Neutrophil (primary cell): ENCODE results near the gene SMAD1.
"Not testable (repeated sequence)": the region's sequence is repeated elsewhere in the genome, so short reads cannot be mapped to it uniquely, and the experiment has no call there.

Experiments used
- H3K27ac ChIP-seq: fragments of 200-600 bp; sonication (generic); 2 replicates; pipeline ENCODE4 v1.5.1; 2016; ENCODE audit warnings: mild to moderate bottlenecking, moderate library complexity
- H3K27me3 ChIP-seq: fragments of 200-600 bp; sonication (generic); 2 replicates; pipeline ENCODE4 v1.6.0; 2016; ENCODE audit warnings: mild to moderate bottlenecking
- H3K36me3 ChIP-seq: fragments of 200-600 bp; sonication (generic); 2 replicates; pipeline ENCODE4 v1.5.1; 2017
- H3K4me1 ChIP-seq, 2 experiments: fragments of 200-600 bp in 1 of 2; sonication (generic) in 1 of 2; 1 replicate in 1 of 2; 2 replicates in 1 of 2; pipeline versions ENCODE4 v1.5.1 to v1.6.1; 2013 to 2016; ENCODE audit warnings: low read depth in 1 of 2, low read length in 1 of 2, mild to moderate bottlenecking in 1 of 2, moderate library complexity in 1 of 2; ENCODE audit not compliant: control insufficient read depth in 1 of 2, insufficient read depth in 1 of 2
- H3K4me3 ChIP-seq, 2 experiments: fragments of 200-600 bp in 1 of 2; sonication (generic) in 1 of 2; 1 replicate in 1 of 2; 2 replicates in 1 of 2; pipeline ENCODE4 v1.5.1; 2013 to 2016; ENCODE audit warnings: low read depth in 1 of 2, low read length in 1 of 2, mild to moderate bottlenecking in 1 of 2, moderate library complexity in 1 of 2
- H3K9me3 ChIP-seq: fragments of 200-600 bp; sonication (generic); 2 replicates; pipeline ENCODE4 v1.5.1; 2016
- CTCF ChIP-seq: fragments of 200-600 bp; sonication (generic); IDR thresholded peaks from 2 replicates; pipeline ENCODE4 v1.5.1; 2016; ENCODE audit warnings: antibody characterized with exemption

The SMAD1 gene

GRCh38 chr4:145566086-145566708 is 84.5 kb downstream of the SMAD1 start:
- Histone ChIP-seq H3K27ac (no peak overlapping the region), H3K9me3 (no peaks in the 10 kb centered on the region), H3K4me1 (no peaks in the 10 kb centered on the region), H3K36me3 (no peaks in the 10 kb centered on the region), H3K27me3 (no peaks in the 10 kb centered on the region), H3K4me3 (no peak overlapping the region)
- TF ChIP-seq CTCF: no peak

GRCh38 chr4:145566768-145567167 is 85.1 kb downstream of the SMAD1 start:
- no peaks in the 10 kb centered on the region for H3K36me3 ChIP-seq
- H3K27me3 ChIP-seq: no peaks in the 10 kb centered on the region
- H3K27ac ChIP-seq: no peak overlapping the region
- H3K4me3 ChIP-seq: no peak overlapping the region
- H3K4me1 ChIP-seq: no peaks in the 10 kb centered on the region
- TF ChIP-seq CTCF: no peak
- no peaks in the 10 kb centered on the region for H3K9me3 ChIP-seq

DNA sequence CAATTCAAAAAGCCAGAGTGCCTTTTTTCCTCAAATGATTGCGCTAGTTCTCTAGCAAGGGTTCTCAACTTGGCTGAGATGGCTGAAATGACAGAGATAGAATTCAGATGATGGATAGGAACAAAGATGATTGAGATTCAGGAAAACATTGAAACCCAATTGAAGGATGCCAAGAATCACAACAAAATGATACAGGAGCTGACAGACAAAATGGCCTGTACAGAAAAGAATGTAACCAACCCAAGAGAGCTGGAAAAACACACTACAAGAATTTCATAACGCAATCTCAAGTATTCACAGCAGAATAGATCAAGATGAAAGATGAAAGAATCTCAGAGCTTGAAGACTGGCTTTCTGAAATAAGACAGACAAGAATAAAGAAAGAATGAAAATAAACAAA is 85.9 kb downstream of the SMAD1 start:
- Histone ChIP-seq H3K4me1 (no peaks in the 10 kb centered on the region), H3K36me3 (no peaks in the 10 kb centered on the region), H3K27me3 (no peaks in the 10 kb centered on the region), H3K4me3 (no peak overlapping the region), H3K27ac (no peak overlapping the region), H3K9me3 (no peaks in the 10 kb centered on the region)
- TF ChIP-seq CTCF: no peak

- H3K4me3 ChIP-seq, H3K4me1 ChIP-seq, H3K36me3 ChIP-seq, H3K9me3 ChIP-seq, H3K27me3 ChIP-seq, H3K27ac ChIP-seq: not testable (repeated sequence)
These were observed 92.9 kb downstream of the SMAD1 start for GRCh38 chr4:145574546-145574945.

GRCh38 chr4:145580906-145581305 is 99.3 kb downstream of the SMAD1 start:
- TF ChIP-seq CTCF: no peak
- Histone ChIP-seq H3K9me3 (no peaks in the 10 kb centered on the region), H3K27me3 (no peaks in the 10 kb centered on the region)

DNA sequence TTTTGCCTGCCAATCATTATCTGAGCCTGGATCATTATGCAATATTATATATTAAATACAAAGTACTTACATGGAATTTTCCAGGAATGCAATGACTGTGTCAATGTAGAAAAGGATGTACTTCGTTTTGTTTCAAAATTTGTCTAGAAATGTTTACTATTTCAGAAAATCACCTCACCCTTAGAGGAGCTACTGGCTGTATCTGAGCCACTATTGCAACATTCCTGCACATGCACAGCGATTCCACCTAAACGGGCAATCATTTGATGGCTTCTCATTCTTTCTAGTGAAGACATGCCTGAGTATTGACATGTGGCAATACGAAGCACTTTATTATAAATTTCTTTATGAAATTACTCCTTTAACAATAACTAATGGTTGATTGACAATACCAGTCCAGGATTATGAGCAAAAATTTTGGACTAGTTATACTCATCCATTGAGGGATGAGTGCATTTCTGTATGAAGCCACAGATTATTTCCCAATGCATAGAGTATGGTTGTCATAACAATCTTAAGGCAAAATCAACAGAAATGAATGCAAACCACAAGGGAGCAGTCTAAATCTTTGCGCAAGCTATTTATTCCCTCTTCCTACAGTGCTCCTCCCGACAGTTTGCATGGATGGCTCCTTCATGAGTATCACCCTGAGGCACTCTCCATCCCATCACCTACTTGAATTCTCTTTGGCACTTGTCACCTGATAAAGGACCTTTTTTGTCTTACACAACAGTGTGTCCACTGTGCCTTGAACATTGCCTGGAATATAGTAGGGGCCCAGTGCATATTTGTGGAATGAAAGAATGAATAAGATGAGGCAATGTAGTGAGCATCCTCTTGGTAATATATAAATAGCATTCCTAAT is 101.8 kb downstream of the SMAD1 start:
- no peak overlapping the region for H3K4me3 ChIP-seq
- H3K9me3 ChIP-seq: no peaks in the 10 kb centered on the region
- H3K36me3 ChIP-seq: no peaks in the 10 kb centered on the region
- no peak for TF ChIP-seq CTCF
- no peaks in the 10 kb centered on the region for H3K27me3 ChIP-seq
- no peaks in the 10 kb centered on the region for H3K4me1 ChIP-seq
- H3K27ac ChIP-seq: no peak overlapping the region

More at GRCh38 chr4:145580906-145581305, 99.3 kb downstream of the SMAD1 start:
- Histone ChIP-seq H3K4me1 (no peaks in the 10 kb centered on the region), H3K27ac (no peak overlapping the region), H3K4me3 (no peak overlapping the region), H3K36me3 (no peaks in the 10 kb centered on the region)
